IPS-11a (cell line): ENCODE results near the gene GALNT10.

ENCODE experiments used
- H3K4me3 ChIP-seq: one replicate; pipeline ENCODE4 v1.5.1; 2013; ENCODE audit warnings: low read depth, low read length, control low read depth

Gene GALNT10

GRCh38 chr5:154179846-154180710 lies 10.5 kb upstream of the GALNT10 start:
- H3K4me3 ChIP-seq = no peak overlapping the region

- H3K4me3 ChIP-seq = no peak overlapping the region
Measured at GRCh38 chr5:154181161-154181560, 9.4 kb upstream of the GALNT10 start.

- H3K4me3 ChIP-seq = peak overlapping the region; percentile 50
Measured at GRCh38 chr5:154189256-154189818, 1.2 kb upstream of the GALNT10 start.

- H3K4me3 ChIP-seq = peak overlapping the region; percentile 50
Measured at GRCh38 chr5:154189819-154190594, 526 bp upstream of the GALNT10 start.

GRCh38 chr5:154191467-154192261 lies 1.1 kb downstream of the GALNT10 start:
- no peak overlapping the region for H3K4me3 ChIP-seq

- no peak overlapping the region for H3K4me3 ChIP-seq
Measured at GRCh38 chr5:154193283-154193682, 2.8 kb downstream of the GALNT10 start.

- H3K4me3 ChIP-seq = no peak overlapping the region
Measured at GRCh38 chr5:154193701-154194121, 3.2 kb downstream of the GALNT10 start.

GRCh38 chr5:154194345-154195329 lies 4.1 kb downstream of the GALNT10 start:
- H3K4me3 ChIP-seq = no peak overlapping the region

GRCh38 chr5:154196281-154196680 lies 5.7 kb downstream of the GALNT10 start:
- H3K4me3 ChIP-seq = no peak overlapping the region

- H3K4me3 ChIP-seq = no peak overlapping the region
Measured at GRCh38 chr5:154196955-154197652, 6.6 kb downstream of the GALNT10 start.

GRCh38 chr5:154197801-154198491 lies 7.4 kb downstream of the GALNT10 start:
- no peak overlapping the region for H3K4me3 ChIP-seq

- H3K4me3 ChIP-seq = no peak overlapping the region
Measured at GRCh38 chr5:154198611-154199230, 8.2 kb downstream of the GALNT10 start.

- no peak overlapping the region for H3K4me3 ChIP-seq
Measured at GRCh38 chr5:154199263-154199662, 8.7 kb downstream of the GALNT10 start.

GRCh38 chr5:154199671-154200220 lies 9.2 kb downstream of the GALNT10 start:
- H3K4me3 ChIP-seq = no peak overlapping the region

GRCh38 chr5:154200221-154200620 lies 9.7 kb downstream of the GALNT10 start:
- H3K4me3 ChIP-seq = no peak overlapping the region

- no peak overlapping the region for H3K4me3 ChIP-seq
Measured at GRCh38 chr5:154201108-154201769, 10.7 kb downstream of the GALNT10 start.
